Measurements from ENCODE around the gene PEDS1. TPM values are rescaled to one million over a fixed set of nuclear protein-coding genes. Genes with fewer than 3 reads are reported as not detected.

The PEDS1 gene
- total and polyA plus RNA-seq, 10 of the 15 experiments (the other 5 are each of a cell fraction or from before 2014, with no cell fraction given): 1.7 to 25.6 (median 16.8) TPM

GRCh38 chr20:50165684-50166554, 12.4 kb upstream of the PEDS1 start (continued):
- peak; percentile 91 for TF ChIP-seq SMAD1 (IDR thresholded peaks at IDR 0.05; ENCODE audit: low read depth, partially characterized antibody)
- peak; percentile 79 for TF ChIP-seq POLR2A (IDR thresholded peaks at IDR 0.05; ENCODE audit: low read depth, low read length)
- peak; percentile 77 for TF ChIP-seq ATF7 (IDR thresholded peaks at IDR 0.05; ENCODE audit: low read depth)
- peak; percentile 95; the same call in 1 of the 2 replicates for TF ChIP-seq BACH1 (IDR thresholded peaks at IDR 0.05; ENCODE audit: borderline replicate concordance)
- 0 out of 2 replicates have a peak, but pooled peaks have one; percentile 72 for TF ChIP-seq STAT1 (conservative IDR thresholded peaks at IDR 0.05)
- TF ChIP-seq SRF (IDR thresholded peaks at IDR 0.05; ENCODE audit: low read depth in 2 of 2, low read length in 2 of 2): no peak
- TF ChIP-seq HDGF (IDR thresholded peaks at IDR 0.05): 0 out of 2 replicates have a peak, but pooled peaks have one; percentile 21
- peak; percentile 64 for TF ChIP-seq BCL3 (IDR thresholded peaks at IDR 0.05; ENCODE audit: borderline replicate concordance, insufficient read depth, low read depth, low read length, poor library complexity, severe bottlenecking)
- no peak for TF ChIP-seq E4F1 (IDR thresholded peaks at IDR 0.05; ENCODE audit: borderline replicate concordance, partially characterized antibody)
- TF ChIP-seq MTA2 (IDR thresholded peaks at IDR 0.05; ENCODE audit: low read depth): 0 out of 2 replicates have a peak, but pooled peaks have one; percentile 32
- 0 out of 2 replicates have a peak, but pooled peaks have one; percentile 39 for TF ChIP-seq DPF2 (IDR thresholded peaks at IDR 0.05)
- no peak for TF ChIP-seq ZBED1 (IDR thresholded peaks at IDR 0.05; ENCODE audit: borderline replicate concordance)
- TF ChIP-seq NR2F1 (conservative IDR thresholded peaks at IDR 0.05): 0 out of 2 replicates have a peak, but pooled peaks have one; percentile 8
- TF ChIP-seq IRF4 (IDR thresholded peaks at IDR 0.05; ENCODE audit: low read depth, low read length): peak; percentile 49; the same call in 1 of the 2 replicates
- TF ChIP-seq CREM (IDR thresholded peaks at IDR 0.05; ENCODE audit: low read depth): peak; percentile 86
- TF ChIP-seq WRNIP1 (IDR thresholded peaks at IDR 0.05; ENCODE audit: borderline replicate concordance, low read depth, low read length): 0 out of 2 replicates have a peak, but pooled peaks have one; percentile 60
- peak; percentile 28 to 67; a peak in 1 of 4 replicates for TF ChIP-seq BHLHE40 (IDR thresholded peaks at IDR 0.05; ENCODE audit: borderline replicate concordance in 1 of 2, low read depth in 2 of 2, low read length in 1 of 2)
- TF ChIP-seq RELA (IDR thresholded peaks at IDR 0.05; ENCODE audit: borderline replicate concordance, partially characterized antibody): peak; percentile 48
- TF ChIP-seq IKZF2 (IDR thresholded peaks at IDR 0.05): peak in 1 of 2 experiments; percentile 81; a peak in 3 of 4 replicates
- peak; percentile 88 for TF ChIP-seq CREB1 (IDR thresholded peaks at IDR 0.05; ENCODE audit: low read depth)
- TF ChIP-seq SIN3A (IDR thresholded peaks at IDR 0.05; ENCODE audit: low read depth, low read length): 0 out of 2 replicates have a peak, but pooled peaks have one; percentile 50
- peak; percentile 49; the same call in 1 of the 2 replicates for TF ChIP-seq RELB (IDR thresholded peaks at IDR 0.05; ENCODE audit: low read depth)
- peak; percentile 76 for TF ChIP-seq POLR2AphosphoS5 (IDR thresholded peaks at IDR 0.05; ENCODE audit: low read length)
- TF ChIP-seq POLR2AphosphoS2 (IDR thresholded peaks at IDR 0.05; ENCODE audit: low read depth, low read length): 0 out of 2 replicates have a peak, but pooled peaks have one; percentile 59
- TF ChIP-seq NBN (IDR thresholded peaks at IDR 0.05): peak; percentile 78

Measured in GM12878 (cell line).